ENCODE data around the gene PSTK. TPM values are rescaled to one million over a fixed set of nuclear protein-coding genes. Genes with fewer than 3 reads are reported as not detected.

Gene PSTK
- total RNA-seq, 6 experiments from 2014 or later, result 3.0 to 6.9 (median 4.0) TPM

DNA sequence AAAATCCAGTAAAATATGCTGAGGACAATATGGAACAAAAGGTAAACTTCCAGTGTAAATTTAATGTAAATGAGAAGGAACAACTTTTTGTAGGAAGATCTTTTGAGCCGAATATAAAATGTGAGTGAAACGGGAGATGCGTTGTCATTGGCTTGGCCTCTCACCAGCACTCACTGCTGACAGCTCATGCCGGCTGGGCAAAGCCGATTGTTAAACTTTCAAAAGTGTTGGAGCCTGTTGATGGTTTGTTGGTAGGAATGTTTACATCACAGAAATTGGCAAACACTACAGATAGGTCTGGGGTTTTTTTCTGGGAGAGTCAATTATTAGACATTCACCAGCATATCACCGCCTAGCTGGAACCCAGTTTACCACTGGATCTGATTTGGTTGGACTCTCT lies 6.1 kb downstream of the PSTK start:
- intact Hi-C loops (cut with DNase I), result no loop called here
- Histone ChIP-seq H3K9me3 (no peaks in the 10 kb centered on the region), H3K4me1 (peaks cover 0 to 41% (median 12%) of the 10 kb centered on the region in 4 donors), H3K27me3 (no peaks in the 10 kb centered on the region), H3K27ac (peak overlapping the region in 2 of 3 donors; percentile 19 to 64), H3K36me3 (no peaks in the 10 kb centered on the region), H3K4me3 (no peak overlapping the region)
- peak; percentile 59 to 68 (median 63) for DNase-seq
- peak; percentile 69 to 82 (median 76) for ATAC-seq
- TF ChIP-seq, protein P1, sequence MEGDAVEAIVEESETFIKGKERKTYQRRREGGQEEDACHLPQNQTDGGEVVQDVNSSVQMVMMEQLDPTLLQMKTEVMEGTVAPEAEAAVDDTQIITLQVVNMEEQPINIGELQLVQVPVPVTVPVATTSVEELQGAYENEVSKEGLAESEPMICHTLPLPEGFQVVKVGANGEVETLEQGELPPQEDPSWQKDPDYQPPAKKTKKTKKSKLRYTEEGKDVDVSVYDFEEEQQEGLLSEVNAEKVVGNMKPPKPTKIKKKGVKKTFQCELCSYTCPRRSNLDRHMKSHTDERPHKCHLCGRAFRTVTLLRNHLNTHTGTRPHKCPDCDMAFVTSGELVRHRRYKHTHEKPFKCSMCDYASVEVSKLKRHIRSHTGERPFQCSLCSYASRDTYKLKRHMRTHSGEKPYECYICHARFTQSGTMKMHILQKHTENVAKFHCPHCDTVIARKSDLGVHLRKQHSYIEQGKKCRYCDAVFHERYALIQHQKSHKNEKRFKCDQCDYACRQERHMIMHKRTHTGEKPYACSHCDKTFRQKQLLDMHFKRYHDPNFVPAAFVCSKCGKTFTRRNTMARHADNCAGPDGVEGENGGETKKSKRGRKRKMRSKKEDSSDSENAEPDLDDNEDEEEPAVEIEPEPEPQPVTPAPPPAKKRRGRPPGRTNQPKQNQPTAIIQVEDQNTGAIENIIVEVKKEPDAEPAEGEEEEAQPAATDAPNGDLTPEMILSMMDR (IDR thresholded peaks at IDR 0.05), result no peak
- TF ChIP-seq POLR2A (IDR thresholded peaks at IDR 0.05), result no peak
- 18% methylated on average over 6 of the region's 6 CpGs for WGBS (ENCODE audit: insufficient coverage, low coverage, low lambda C conversion rate, missing lambda C conversion rate)

DNA sequence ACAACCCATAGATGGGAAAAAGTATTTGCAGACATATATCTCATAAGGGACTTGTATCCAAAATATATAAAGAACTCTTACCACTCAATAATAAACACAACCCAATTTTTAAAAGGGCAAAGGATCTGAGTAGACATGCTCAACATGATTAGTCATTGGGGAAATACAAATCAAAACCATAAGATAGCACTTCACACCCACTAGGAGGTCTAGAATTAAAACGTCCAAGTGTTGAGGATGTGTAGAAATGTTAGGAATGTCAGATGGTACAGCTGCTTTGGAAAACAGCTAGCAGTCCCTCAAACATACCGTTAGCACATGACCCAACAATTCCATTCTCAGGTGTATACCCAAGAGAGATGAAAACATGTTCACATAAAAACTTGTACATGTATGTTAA lies 8.3 kb downstream of the PSTK start:
- ATAC-seq (no peak), DNase-seq (no peak)
- Histone ChIP-seq H3K4me3 (no peak overlapping the region), H3K36me3 (peaks cover 0 to 10% (median 0%) of the 10 kb centered on the region in 4 donors), H3K27me3 (no peaks in the 10 kb centered on the region), H3K27ac (no peak overlapping the region), H3K4me1 (peaks cover 0 to 31% (median 8%) of the 10 kb centered on the region in 4 donors), H3K9me3 (no peaks in the 10 kb centered on the region)
- 84% methylated on average over 2 of the region's 2 CpGs for WGBS (ENCODE audit: insufficient coverage, low coverage, low lambda C conversion rate, missing lambda C conversion rate)
- TF ChIP-seq, protein P1 (IDR thresholded peaks at IDR 0.05), result no peak
- no peak for TF ChIP-seq POLR2A (IDR thresholded peaks at IDR 0.05)
- intact Hi-C loops (cut with DNase I), result no loop called here

DNA sequence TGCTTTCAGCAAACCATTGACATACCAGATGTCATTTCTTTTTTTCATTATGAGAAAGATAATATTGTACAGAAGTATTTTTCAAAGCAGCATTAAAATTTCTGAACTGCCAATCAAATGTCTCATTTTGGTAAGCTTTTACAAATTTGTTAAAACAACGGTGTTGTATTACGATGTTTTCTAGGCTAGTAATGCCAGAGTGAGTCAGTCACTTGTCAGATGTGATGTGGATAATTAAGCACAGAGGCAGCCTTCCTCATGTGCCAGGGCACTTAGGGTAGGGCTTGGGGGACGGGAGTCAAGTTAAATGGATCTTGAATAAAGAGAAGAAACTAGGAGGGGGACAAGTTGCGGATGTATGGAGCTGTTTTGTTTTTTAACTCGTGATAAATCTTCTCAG lies 10.1 kb downstream of the PSTK start:
- DNase-seq, result no peak
- no peaks in the 10 kb centered on the region for H3K9me3 ChIP-seq
- no peak for ATAC-seq
- H3K4me3 ChIP-seq, result no peak overlapping the region
- peaks cover 0 to 14% (median 0%) of the 10 kb centered on the region in 4 donors for H3K4me1 ChIP-seq
- WGBS (ENCODE audit: insufficient coverage, low coverage, low lambda C conversion rate, missing lambda C conversion rate), result 78% methylated on average over 5 of the region's 5 CpGs
- H3K27me3 ChIP-seq, result no peaks in the 10 kb centered on the region
- peaks cover 0 to 28% (median 6%) of the 10 kb centered on the region in 4 donors for H3K36me3 ChIP-seq
- H3K27ac ChIP-seq, result no peak overlapping the region
- no peak for TF ChIP-seq POLR2A (IDR thresholded peaks at IDR 0.05)
- TF ChIP-seq, protein P1 (IDR thresholded peaks at IDR 0.05), result no peak
- intact Hi-C loops (cut with DNase I), result no loop called here

DNA sequence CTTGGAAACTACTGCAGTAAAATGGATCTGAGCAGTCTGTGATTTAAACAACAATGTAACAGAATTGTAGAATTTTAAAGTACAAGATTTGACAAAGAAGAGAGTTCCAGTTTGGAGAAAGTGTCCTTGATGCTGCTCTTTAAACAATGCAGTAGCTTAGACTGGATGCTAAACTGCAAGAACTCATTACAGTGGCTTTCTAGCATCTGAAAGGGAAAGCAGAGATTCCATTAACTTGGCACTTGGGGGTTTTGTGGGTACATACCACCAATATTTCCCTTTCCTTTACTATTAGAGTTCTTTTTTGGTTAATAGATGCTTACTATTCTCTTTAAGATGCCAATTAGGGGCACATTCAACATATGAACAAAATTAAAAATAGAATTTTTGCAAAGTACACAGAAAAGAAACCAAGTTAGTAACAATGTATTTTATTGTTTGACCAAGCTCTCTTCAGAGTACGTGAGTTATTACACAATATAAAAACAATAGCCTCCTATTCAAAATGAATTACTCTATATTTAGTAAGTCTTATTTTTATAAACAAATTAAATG lies 11.9 kb downstream of the PSTK start:
- Histone ChIP-seq H3K36me3 (peaks cover 0 to 35% (median 6%) of the 10 kb centered on the region in 4 donors), H3K4me3 (no peak overlapping the region), H3K27ac (no peak overlapping the region), H3K27me3 (no peaks in the 10 kb centered on the region), H3K4me1 (peaks cover 0 to 3% (median 0%) of the 10 kb centered on the region in 4 donors), H3K9me3 (no peaks in the 10 kb centered on the region)
- ATAC-seq (no peak), DNase-seq (no peak)
- intact Hi-C loops (cut with DNase I), result no loop called here
- TF ChIP-seq POLR2A (IDR thresholded peaks at IDR 0.05), result no peak
- TF ChIP-seq, protein P1 (IDR thresholded peaks at IDR 0.05), result no peak
- 40% methylated on average over 1 of the region's 1 CpG for WGBS (ENCODE audit: insufficient coverage, low coverage, low lambda C conversion rate, missing lambda C conversion rate)

All from right lobe of liver (tissue), 6 donors.